B cell (primary cell): ENCODE measurements around the gene PDX1.

Experiments
- EZH2 ChIP-seq: IDR thresholded peaks from 2 replicates; pipeline ENCODE4 v1.6.1; 2012; ENCODE audit warnings: borderline replicate concordance, low read depth, mild to moderate bottlenecking, moderate library complexity, low read length; ENCODE audit not compliant: insufficient read depth, poor library complexity, severe bottlenecking
- TF ChIP-seq, protein P1 (sequence below): fragments of 200-600 bp; IDR thresholded peaks from one replicate; pipeline ENCODE4 v1.8.0; 2022; ENCODE audit warnings: antibody characterized with exemption, mild to moderate bottlenecking

DNA sequence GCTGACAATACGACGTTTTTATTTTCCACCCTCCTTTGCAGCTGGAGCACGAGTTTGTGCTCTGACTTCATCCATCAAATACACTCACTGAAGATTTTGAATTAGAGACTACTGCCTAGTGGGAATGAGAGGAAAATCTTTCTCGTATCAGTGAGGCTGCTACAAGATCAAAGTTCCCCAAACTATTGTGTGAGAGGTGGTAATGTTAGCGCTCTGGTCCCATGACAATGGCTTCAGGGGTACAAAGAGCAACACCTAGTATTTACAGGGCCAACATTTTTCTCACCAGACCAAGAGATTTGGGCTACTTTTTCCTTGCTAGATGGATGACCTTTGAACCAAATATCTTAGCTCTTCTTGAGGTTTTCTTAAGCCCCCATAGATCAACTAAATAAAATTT lies 30.3 kb upstream of the PDX1 start:
- TF ChIP-seq EZH2: no peak
- TF ChIP-seq, protein P1, sequence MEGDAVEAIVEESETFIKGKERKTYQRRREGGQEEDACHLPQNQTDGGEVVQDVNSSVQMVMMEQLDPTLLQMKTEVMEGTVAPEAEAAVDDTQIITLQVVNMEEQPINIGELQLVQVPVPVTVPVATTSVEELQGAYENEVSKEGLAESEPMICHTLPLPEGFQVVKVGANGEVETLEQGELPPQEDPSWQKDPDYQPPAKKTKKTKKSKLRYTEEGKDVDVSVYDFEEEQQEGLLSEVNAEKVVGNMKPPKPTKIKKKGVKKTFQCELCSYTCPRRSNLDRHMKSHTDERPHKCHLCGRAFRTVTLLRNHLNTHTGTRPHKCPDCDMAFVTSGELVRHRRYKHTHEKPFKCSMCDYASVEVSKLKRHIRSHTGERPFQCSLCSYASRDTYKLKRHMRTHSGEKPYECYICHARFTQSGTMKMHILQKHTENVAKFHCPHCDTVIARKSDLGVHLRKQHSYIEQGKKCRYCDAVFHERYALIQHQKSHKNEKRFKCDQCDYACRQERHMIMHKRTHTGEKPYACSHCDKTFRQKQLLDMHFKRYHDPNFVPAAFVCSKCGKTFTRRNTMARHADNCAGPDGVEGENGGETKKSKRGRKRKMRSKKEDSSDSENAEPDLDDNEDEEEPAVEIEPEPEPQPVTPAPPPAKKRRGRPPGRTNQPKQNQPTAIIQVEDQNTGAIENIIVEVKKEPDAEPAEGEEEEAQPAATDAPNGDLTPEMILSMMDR: no peak
